K562 (cell line): ENCODE measurements around the gene OR2W3. TPM values are rescaled to one million over a fixed set of nuclear protein-coding genes. Genes with fewer than 3 reads are reported as not detected.
A peak's percentile ranks its signal among the peaks of the same experiment; 100 is the strongest.

Source experiments
- CBFA2T2 ChIP-seq: fragments of 450-650 bp; conservative IDR thresholded peaks from 2 replicates; pipeline ENCODE4 v1.6.1; 2017; ENCODE audit warnings: mild to moderate bottlenecking
- ELF2 ChIP-seq: fragments of 250-450 bp; sonication (Bioruptor Pico); IDR thresholded peaks from 2 replicates; pipeline ENCODE4 v1.5.0; 2021; ENCODE audit warnings: mild to moderate bottlenecking
- HNRNPK ChIP-seq: fragments of 200-400 bp; formaldehyde crosslinking; IDR thresholded peaks from one replicate; pipeline ENCODE4 v1.6.1; 2018; ENCODE audit warnings: mild to moderate bottlenecking, low read depth, low read length; ENCODE audit not compliant: poor library complexity, severe bottlenecking
- PML ChIP-seq: IDR thresholded peaks from 2 replicates; pipeline ENCODE4 v1.6.1; 2012; ENCODE audit warnings: low read length, inconsistent platforms
- RFX1 ChIP-seq: fragments of 450-650 bp; IDR thresholded peaks from 2 replicates; pipeline ENCODE4 v1.6.1; 2016; ENCODE audit warnings: mild to moderate bottlenecking, moderate library complexity
- SIRT6 ChIP-seq: IDR thresholded peaks from one replicate; pipeline ENCODE4 v1.6.1; 2012; ENCODE audit warnings: low read depth, mild to moderate bottlenecking, control low read depth, inconsistent platforms, low read length, moderate library complexity
- SMARCE1 ChIP-seq: fragments of 450-650 bp; IDR thresholded peaks from 2 replicates; pipeline ENCODE4 v1.7.1; 2016; ENCODE audit warnings: mild to moderate bottlenecking
- ZFPM2 ChIP-seq: fragments of 250-450 bp; sonication (Bioruptor Pico); IDR thresholded peaks from 2 replicates; pipeline ENCODE4 v1.5.1; 2022; ENCODE audit warnings: mild to moderate bottlenecking
- polyA plus RNA-seq, 8 experiments: library from polyadenylated mRNA; depleted of rRNA in 4 of 8; stranded (reverse) in 5 of 8; unstranded in 3 of 8; fragments of >200 nt; fragmentation: Nextera tagmentation in 2 of 8; fragmentation: Illumina TruSeq in 1 of 8; extraction: Ambion mirVana in 2 of 8; extraction: Trizol in 1 of 8; gene quantifications; 2 replicates each; pipeline versions ENCODE4 v1.2.1 to v1.2.3, GENCODE V29; 2011 to 2014; ENCODE audit warnings: inconsistent platforms in 1 of 8, missing spikeins in 1 of 8
- total RNA-seq, 7 experiments: library from RNA; depleted of rRNA in 6 of 7; stranded (reverse); fragments of >200 nt in 6 of 7; fragmentation: Illumina TruSeq in 2 of 7; extraction: Trizol in 2 of 7; gene quantifications; 2 replicates each; pipeline versions ENCODE4 v1.2.1 to v1.2.3, GENCODE V29; 2011 to 2021; ENCODE audit warnings: low replicate concordance in 1 of 7
- TF ChIP-seq, protein P1 (sequence below): fragments of 450-650 bp; IDR thresholded peaks from 2 replicates; pipeline ENCODE4 v1.6.1; 2016
- TF ChIP-seq, protein P2 (sequence below): fragments of 250-450 bp; sonication (Bioruptor Pico); IDR thresholded peaks from 2 replicates; pipeline ENCODE4 v1.5.0; 2020; ENCODE audit warnings: mild to moderate bottlenecking, borderline replicate concordance
- TF ChIP-seq, protein P3 (sequence below): fragments of 250-450 bp; sonication (Bioruptor Pico); IDR thresholded peaks from 2 replicates; pipeline ENCODE4 v1.9.0; 2021; ENCODE audit warnings: mild to moderate bottlenecking
- TF ChIP-seq, protein P4 (sequence below), 2 experiments: IDR thresholded peaks; 2 replicates each; pipeline ENCODE4 v1.6.1; 2011; ENCODE audit warnings: borderline replicate concordance in 1 of 2, control low read depth in 1 of 2, low read depth in 1 of 2, low read length in 1 of 2, mild to moderate bottlenecking in 1 of 2, mixed read lengths in 1 of 2, moderate library complexity in 1 of 2; ENCODE audit not compliant: insufficient read depth in 1 of 2, insufficient read length in 1 of 2, poor library complexity in 1 of 2, severe bottlenecking in 1 of 2; ENCODE audit errors: extremely low read depth in 1 of 2
- TF ChIP-seq, protein P5 (sequence below), 2 experiments: fragments of 450-650 bp; conservative IDR thresholded peaks; 2 replicates each; pipeline ENCODE4 v1.6.1; 2017; ENCODE audit warnings: mild to moderate bottlenecking in 2 of 2, moderate library complexity in 2 of 2
- TF ChIP-seq, protein P6 (sequence below): fragments of 200-400 bp; formaldehyde crosslinking; IDR thresholded peaks from 2 replicates; pipeline ENCODE4 v1.6.1; 2017; ENCODE audit warnings: mild to moderate bottlenecking, low read depth, low read length, moderate library complexity
- TF ChIP-seq, protein P7 (sequence below): fragments of 450-650 bp; IDR thresholded peaks from 2 replicates; pipeline ENCODE4 v1.6.1; 2016; ENCODE audit warnings: borderline replicate concordance

Gene OR2W3
- total and polyA plus RNA-seq, 9 of the 15 experiments (the other 6 are each of a cell fraction or from before 2014, with no cell fraction given), result 0.67 to 7.6 (median 3.7) TPM

DNA sequence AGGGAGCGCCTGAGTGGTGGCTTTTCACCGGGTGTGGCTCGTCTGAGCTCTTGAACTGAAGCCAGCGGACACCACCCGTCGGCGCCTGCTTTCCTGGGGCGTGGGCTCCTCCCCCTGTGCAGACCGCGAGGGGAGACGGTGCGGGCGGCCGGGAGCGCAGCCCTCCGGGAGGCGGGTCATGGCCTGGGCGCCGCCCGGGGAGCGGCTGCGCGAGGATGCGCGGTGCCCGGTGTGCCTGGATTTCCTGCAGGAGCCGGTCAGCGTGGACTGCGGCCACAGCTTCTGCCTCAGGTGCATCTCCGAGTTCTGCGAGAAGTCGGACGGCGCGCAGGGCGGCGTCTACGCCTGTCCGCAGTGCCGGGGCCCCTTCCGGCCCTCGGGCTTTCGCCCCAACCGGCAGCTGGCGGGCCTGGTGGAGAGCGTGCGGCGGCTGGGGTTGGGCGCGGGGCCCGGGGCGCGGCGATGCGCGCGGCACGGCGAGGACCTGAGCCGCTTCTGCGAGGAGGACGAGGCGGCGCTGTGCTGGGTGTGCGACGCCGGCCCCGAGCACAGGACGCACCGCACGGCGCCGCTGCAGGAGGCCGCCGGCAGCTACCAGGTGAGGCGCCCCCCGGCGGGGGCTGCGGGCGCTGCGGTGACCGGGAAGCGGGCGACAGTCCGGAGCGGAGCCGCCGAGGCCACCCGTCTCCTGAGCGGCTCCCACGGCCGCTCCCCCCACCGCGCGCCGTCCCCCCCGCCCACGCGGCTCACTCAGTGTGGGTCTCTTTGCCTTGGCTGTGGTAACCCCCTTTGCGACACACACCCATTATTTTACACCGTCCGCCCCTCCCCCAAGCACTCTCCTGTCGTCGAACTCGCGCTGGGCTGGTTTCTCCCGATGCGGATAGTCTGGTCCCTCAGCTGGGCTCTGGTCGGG, 38.1 kb upstream of the OR2W3 start, which contains the start of gene TRIM58 (continued):
- TF ChIP-seq, protein P1, sequence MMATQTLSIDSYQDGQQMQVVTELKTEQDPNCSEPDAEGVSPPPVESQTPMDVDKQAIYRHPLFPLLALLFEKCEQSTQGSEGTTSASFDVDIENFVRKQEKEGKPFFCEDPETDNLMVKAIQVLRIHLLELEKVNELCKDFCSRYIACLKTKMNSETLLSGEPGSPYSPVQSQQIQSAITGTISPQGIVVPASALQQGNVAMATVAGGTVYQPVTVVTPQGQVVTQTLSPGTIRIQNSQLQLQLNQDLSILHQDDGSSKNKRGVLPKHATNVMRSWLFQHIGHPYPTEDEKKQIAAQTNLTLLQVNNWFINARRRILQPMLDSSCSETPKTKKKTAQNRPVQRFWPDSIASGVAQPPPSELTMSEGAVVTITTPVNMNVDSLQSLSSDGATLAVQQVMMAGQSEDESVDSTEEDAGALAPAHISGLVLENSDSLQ, result no peak
- peak; percentile 46; the same call in 1 of the 2 replicates for TF ChIP-seq PML
- TF ChIP-seq, protein P2, sequence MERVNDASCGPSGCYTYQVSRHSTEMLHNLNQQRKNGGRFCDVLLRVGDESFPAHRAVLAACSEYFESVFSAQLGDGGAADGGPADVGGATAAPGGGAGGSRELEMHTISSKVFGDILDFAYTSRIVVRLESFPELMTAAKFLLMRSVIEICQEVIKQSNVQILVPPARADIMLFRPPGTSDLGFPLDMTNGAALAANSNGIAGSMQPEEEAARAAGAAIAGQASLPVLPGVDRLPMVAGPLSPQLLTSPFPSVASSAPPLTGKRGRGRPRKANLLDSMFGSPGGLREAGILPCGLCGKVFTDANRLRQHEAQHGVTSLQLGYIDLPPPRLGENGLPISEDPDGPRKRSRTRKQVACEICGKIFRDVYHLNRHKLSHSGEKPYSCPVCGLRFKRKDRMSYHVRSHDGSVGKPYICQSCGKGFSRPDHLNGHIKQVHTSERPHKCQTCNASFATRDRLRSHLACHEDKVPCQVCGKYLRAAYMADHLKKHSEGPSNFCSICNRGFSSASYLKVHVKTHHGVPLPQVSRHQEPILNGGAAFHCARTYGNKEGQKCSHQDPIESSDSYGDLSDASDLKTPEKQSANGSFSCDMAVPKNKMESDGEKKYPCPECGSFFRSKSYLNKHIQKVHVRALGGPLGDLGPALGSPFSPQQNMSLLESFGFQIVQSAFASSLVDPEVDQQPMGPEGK (CRISPR knock-in tag), result no peak
- TF ChIP-seq, protein P3, sequence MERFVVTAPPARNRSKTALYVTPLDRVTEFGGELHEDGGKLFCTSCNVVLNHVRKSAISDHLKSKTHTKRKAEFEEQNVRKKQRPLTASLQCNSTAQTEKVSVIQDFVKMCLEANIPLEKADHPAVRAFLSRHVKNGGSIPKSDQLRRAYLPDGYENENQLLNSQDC (CRISPR knock-in tag), result no peak
- no peak for TF ChIP-seq ZFPM2
- no peak for TF ChIP-seq ELF2 (CRISPR knock-in tag)
- TF ChIP-seq, protein P4, sequence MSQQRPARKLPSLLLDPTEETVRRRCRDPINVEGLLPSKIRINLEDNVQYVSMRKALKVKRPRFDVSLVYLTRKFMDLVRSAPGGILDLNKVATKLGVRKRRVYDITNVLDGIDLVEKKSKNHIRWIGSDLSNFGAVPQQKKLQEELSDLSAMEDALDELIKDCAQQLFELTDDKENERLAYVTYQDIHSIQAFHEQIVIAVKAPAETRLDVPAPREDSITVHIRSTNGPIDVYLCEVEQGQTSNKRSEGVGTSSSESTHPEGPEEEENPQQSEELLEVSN (IDR thresholded peaks at IDR 0.05; ENCODE audit: borderline replicate concordance in 1 of 2, extremely low read depth in 1 of 2, insufficient read depth in 1 of 2, insufficient read length in 1 of 2, low read depth in 1 of 2, low read length in 1 of 2, poor library complexity in 1 of 2, severe bottlenecking in 1 of 2), result peak; percentile 66 to 95
- TF ChIP-seq, protein P5, sequence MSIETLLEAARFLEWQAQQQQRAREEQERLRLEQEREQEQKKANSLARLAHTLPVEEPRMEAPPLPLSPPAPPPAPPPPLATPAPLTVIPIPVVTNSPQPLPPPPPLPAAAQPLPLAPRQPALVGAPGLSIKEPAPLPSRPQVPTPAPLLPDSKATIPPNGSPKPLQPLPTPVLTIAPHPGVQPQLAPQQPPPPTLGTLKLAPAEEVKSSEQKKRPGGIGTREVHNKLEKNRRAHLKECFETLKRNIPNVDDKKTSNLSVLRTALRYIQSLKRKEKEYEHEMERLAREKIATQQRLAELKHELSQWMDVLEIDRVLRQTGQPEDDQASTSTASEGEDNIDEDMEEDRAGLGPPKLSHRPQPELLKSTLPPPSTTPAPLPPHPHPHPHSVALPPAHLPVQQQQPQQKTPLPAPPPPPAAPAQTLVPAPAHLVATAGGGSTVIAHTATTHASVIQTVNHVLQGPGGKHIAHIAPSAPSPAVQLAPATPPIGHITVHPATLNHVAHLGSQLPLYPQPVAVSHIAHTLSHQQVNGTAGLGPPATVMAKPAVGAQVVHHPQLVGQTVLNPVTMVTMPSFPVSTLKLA (conservative IDR thresholded peaks at IDR 0.05), result peak; percentile 44 to 65; a peak in 3 of 4 replicates
- no peak for TF ChIP-seq SMARCE1
- TF ChIP-seq, protein P6, sequence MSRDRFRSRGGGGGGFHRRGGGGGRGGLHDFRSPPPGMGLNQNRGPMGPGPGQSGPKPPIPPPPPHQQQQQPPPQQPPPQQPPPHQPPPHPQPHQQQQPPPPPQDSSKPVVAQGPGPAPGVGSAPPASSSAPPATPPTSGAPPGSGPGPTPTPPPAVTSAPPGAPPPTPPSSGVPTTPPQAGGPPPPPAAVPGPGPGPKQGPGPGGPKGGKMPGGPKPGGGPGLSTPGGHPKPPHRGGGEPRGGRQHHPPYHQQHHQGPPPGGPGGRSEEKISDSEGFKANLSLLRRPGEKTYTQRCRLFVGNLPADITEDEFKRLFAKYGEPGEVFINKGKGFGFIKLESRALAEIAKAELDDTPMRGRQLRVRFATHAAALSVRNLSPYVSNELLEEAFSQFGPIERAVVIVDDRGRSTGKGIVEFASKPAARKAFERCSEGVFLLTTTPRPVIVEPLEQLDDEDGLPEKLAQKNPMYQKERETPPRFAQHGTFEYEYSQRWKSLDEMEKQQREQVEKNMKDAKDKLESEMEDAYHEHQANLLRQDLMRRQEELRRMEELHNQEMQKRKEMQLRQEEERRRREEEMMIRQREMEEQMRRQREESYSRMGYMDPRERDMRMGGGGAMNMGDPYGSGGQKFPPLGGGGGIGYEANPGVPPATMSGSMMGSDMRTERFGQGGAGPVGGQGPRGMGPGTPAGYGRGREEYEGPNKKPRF, result no peak
- TF ChIP-seq, protein P7, sequence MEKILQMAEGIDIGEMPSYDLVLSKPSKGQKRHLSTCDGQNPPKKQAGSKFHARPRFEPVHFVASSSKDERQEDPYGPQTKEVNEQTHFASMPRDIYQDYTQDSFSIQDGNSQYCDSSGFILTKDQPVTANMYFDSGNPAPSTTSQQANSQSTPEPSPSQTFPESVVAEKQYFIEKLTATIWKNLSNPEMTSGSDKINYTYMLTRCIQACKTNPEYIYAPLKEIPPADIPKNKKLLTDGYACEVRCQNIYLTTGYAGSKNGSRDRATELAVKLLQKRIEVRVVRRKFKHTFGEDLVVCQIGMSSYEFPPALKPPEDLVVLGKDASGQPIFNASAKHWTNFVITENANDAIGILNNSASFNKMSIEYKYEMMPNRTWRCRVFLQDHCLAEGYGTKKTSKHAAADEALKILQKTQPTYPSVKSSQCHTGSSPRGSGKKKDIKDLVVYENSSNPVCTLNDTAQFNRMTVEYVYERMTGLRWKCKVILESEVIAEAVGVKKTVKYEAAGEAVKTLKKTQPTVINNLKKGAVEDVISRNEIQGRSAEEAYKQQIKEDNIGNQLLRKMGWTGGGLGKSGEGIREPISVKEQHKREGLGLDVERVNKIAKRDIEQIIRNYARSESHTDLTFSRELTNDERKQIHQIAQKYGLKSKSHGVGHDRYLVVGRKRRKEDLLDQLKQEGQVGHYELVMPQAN, result no peak
- TF ChIP-seq SIRT6, result no peak
- TF ChIP-seq CBFA2T2, result no peak
- no peak for TF ChIP-seq HNRNPK
- TF ChIP-seq RFX1, result no peak
